IMR-90 (cell line): ENCODE data around the gene CCL19. TPM values are rescaled to one million over a fixed set of nuclear protein-coding genes. Genes with fewer than 3 reads are reported as not detected.

Experiments used
- ATAC-seq: fragments of 200-7000 bp; cut with Tn5 transposase; 2 replicates; pipeline ENCODE4 v1.9.1; 2020; ENCODE audit warnings: low read depth, mild to moderate bottlenecking, moderate library complexity
- BruUV-seq: library from RNA; stranded (reverse); fragments of 400-500 nt; replicated peaks from 2 replicates; lab custom pipeline; 2021; lab: Mats Ljungman, UMichigan
- CTCF ChIA-PET: fragments of 300-600 bp; formaldehyde crosslinking; extraction: SDS; loops from one replicate; lab custom pipeline; 2021; ENCODE audit warnings: antibody characterized with exemption; lab: Yijun Ruan, JAX
- POLR2A ChIA-PET: fragments of 300-600 bp; sonication (Branson Sonifier 250); formaldehyde crosslinking; loops from one replicate; lab custom pipeline; 2022; ENCODE audit warnings: antibody characterized with exemption; ENCODE audit not compliant: unreplicated experiment; lab: Charles Lee
- DNase-seq: peaks from one replicate; pipeline ENCODE4 v3.0.0; 2013
- H2AFZ ChIP-seq: replicated peaks from 2 replicates; pipeline ENCODE3; 2013; ENCODE audit warnings: low read length, mild to moderate bottlenecking; ENCODE audit not compliant: poor library complexity
- H2AK5ac ChIP-seq: 2 replicates; pipeline ENCODE4 v1.6.1; 2013; ENCODE audit warnings: low read depth, low read length, inconsistent platforms
- H2AK9ac ChIP-seq: replicated peaks from 2 replicates; pipeline ENCODE3; 2013; ENCODE audit warnings: mild to moderate bottlenecking, low read depth, low read length, moderate library complexity; ENCODE audit not compliant: poor library complexity
- H2BK120ac ChIP-seq: 2 replicates; pipeline ENCODE4 v1.6.1; 2013; ENCODE audit warnings: low read depth, low read length, inconsistent platforms
- H2BK15ac ChIP-seq: 3 replicates; pipeline ENCODE4 v1.6.1; 2013; ENCODE audit warnings: low read depth, low read length, inconsistent platforms
- H2BK20ac ChIP-seq: 2 replicates; pipeline ENCODE4 v1.6.1; 2013; ENCODE audit warnings: low read depth, mild to moderate bottlenecking, inconsistent platforms, low read length, moderate library complexity
- H2BK5ac ChIP-seq: 2 replicates; pipeline ENCODE4 v1.6.1; 2013; ENCODE audit warnings: mild to moderate bottlenecking, low read depth, low read length, inconsistent platforms; ENCODE audit not compliant: poor library complexity, severe bottlenecking
- H3K14ac ChIP-seq: replicated peaks from 2 replicates; pipeline ENCODE4 v1.6.1; 2013; ENCODE audit warnings: low read depth, low read length, inconsistent platforms
- H3K18ac ChIP-seq: 2 replicates; pipeline ENCODE4 v1.6.1; 2013; ENCODE audit warnings: low read depth, low read length, control low read depth
- H3K23ac ChIP-seq: 2 replicates; pipeline ENCODE4 v1.6.1; 2013; ENCODE audit warnings: low read depth, low read length, inconsistent platforms
- H3K27ac ChIP-seq: 2 replicates; pipeline ENCODE4 v1.5.1; 2013; ENCODE audit warnings: mild to moderate bottlenecking, control low read depth, low read length; ENCODE audit not compliant: insufficient read depth
- H3K27me3 ChIP-seq: 2 replicates; pipeline ENCODE4 v1.6.1; 2013; ENCODE audit warnings: low read length; ENCODE audit not compliant: control insufficient read depth, insufficient read depth
- H3K36me3 ChIP-seq: 2 replicates; pipeline ENCODE4 v1.6.1; 2013; ENCODE audit warnings: low read length, mixed read lengths; ENCODE audit not compliant: control insufficient read depth, insufficient read depth
- H3K4ac ChIP-seq: 2 replicates; pipeline ENCODE4 v1.6.1; 2013; ENCODE audit warnings: low read depth, low read length, inconsistent platforms
- H3K4me1 ChIP-seq: 2 replicates; pipeline ENCODE4 v1.6.1; 2013; ENCODE audit warnings: low read length, mixed read lengths; ENCODE audit not compliant: control insufficient read depth, insufficient read depth
- H3K4me2 ChIP-seq: 2 replicates; pipeline ENCODE4 v1.6.1; 2013; ENCODE audit warnings: low read depth, mild to moderate bottlenecking, control low read depth, low read length, moderate library complexity
- H3K4me3 ChIP-seq: 2 replicates; pipeline ENCODE4 v1.5.1; 2013; ENCODE audit warnings: low read depth, mild to moderate bottlenecking, control low read depth, low read length, moderate library complexity; ENCODE audit not compliant: insufficient read depth
- H3K56ac ChIP-seq: 2 replicates; pipeline ENCODE4 v1.6.1; 2013; ENCODE audit warnings: low read length, inconsistent platforms; ENCODE audit not compliant: insufficient read depth; ENCODE audit errors: extremely low read depth
- H3K79me1 ChIP-seq, 2 experiments: 2 replicates each; pipeline ENCODE4 v1.6.1; 2013; ENCODE audit warnings: low read length in 2 of 2, inconsistent platforms in 1 of 2, low read depth in 1 of 2
- H3K9ac ChIP-seq: 2 replicates; pipeline ENCODE4 v1.6.1; 2013; ENCODE audit warnings: low read depth, low read length, control low read depth
- H3K9me1 ChIP-seq: 2 replicates; pipeline ENCODE4 v1.6.1; 2013; ENCODE audit warnings: low read length, inconsistent platforms; ENCODE audit not compliant: insufficient read depth
- H3K9me3 ChIP-seq: 2 replicates; pipeline ENCODE4 v1.6.1; 2013; ENCODE audit warnings: low read length; ENCODE audit not compliant: control insufficient read depth, insufficient read depth
- H4K20me1 ChIP-seq: 2 replicates; pipeline ENCODE4 v1.6.1; 2013; ENCODE audit warnings: low read length, inconsistent platforms; ENCODE audit not compliant: insufficient read depth
- H4K5ac ChIP-seq: 2 replicates; pipeline ENCODE4 v1.6.1; 2013; ENCODE audit warnings: mild to moderate bottlenecking, low read depth, low read length, control low read depth
- H4K8ac ChIP-seq, 2 experiments: 2 replicates each; pipeline ENCODE4 v1.6.1; 2013; ENCODE audit warnings: low read depth in 2 of 2, low read length in 2 of 2, control low read depth in 1 of 2, inconsistent platforms in 1 of 2
- H4K91ac ChIP-seq: 2 replicates; pipeline ENCODE4 v1.6.1; 2013; ENCODE audit warnings: low read depth, low read length, inconsistent platforms; ENCODE audit not compliant: insufficient read depth
- BHLHE40 ChIP-seq: fragments of 150-350 bp; IDR thresholded peaks from 2 replicates; pipeline ENCODE4 v1.6.1; 2016; ENCODE audit warnings: mild to moderate bottlenecking, low read depth, low read length
- CHD1 ChIP-seq: IDR thresholded peaks from 2 replicates; pipeline ENCODE4 v1.6.1; 2012; ENCODE audit warnings: low read depth, low read length, improper control_type of control experiment
- FOS ChIP-seq: fragments of 150-350 bp; IDR thresholded peaks from 2 replicates; pipeline ENCODE4 v1.6.1; 2016; ENCODE audit warnings: low read depth, low read length
- MAZ ChIP-seq: IDR thresholded peaks from 2 replicates; pipeline ENCODE4 v1.6.1; 2012; ENCODE audit warnings: low read depth, mild to moderate bottlenecking, low read length, improper control_type of control experiment, moderate library complexity, borderline replicate concordance
- MXI1 ChIP-seq: IDR thresholded peaks from 2 replicates; pipeline ENCODE4 v1.6.1; 2012; ENCODE audit warnings: low read depth, mild to moderate bottlenecking, low read length, moderate library complexity, borderline replicate concordance
- NFE2L2 ChIP-seq: fragments of 150-350 bp; IDR thresholded peaks from 2 replicates; pipeline ENCODE4 v1.6.1; 2016; ENCODE audit warnings: low read depth, mild to moderate bottlenecking, low read length
- RAD21 ChIP-seq: IDR thresholded peaks from 2 replicates; pipeline ENCODE4 v1.6.1; 2012; ENCODE audit warnings: low read length, improper control_type of control experiment
- SMC3 ChIP-seq: fragments of 150-350 bp; IDR thresholded peaks from 2 replicates; pipeline ENCODE4 v1.6.1; 2016; ENCODE audit warnings: low read depth, mild to moderate bottlenecking, antibody characterized with exemption, low read length, moderate library complexity
- WGBS, 2 experiments: methylation state at CpG; one replicate each; pipeline versions ENCODE4 v1.1.5 to v1.1.7; 2013; ENCODE audit warnings: missing lambda C conversion rate in 2 of 2; ENCODE audit not compliant: insufficient read length in 1 of 2; ENCODE audit errors: extremely low coverage in 2 of 2; 5-methylcytosine and 5-hydroxymethylcytosine counted together
- dilution Hi-C: fragments of 300-500 bp; cut with HindIII; formaldehyde crosslinking; loops from one replicate; pipeline ENCODE4 v1.14.3; 2018; ENCODE audit warnings: low sequenced_read_pairs; ENCODE audit not compliant: unreplicated experiment
- in situ Hi-C: fragments of 300-500 bp; cut with MboI; formaldehyde crosslinking; loops from 3 replicates; pipeline ENCODE4 v1.14.3; 2019; ENCODE audit warnings: low sequenced_read_pairs, inconsistent platforms, mixed read lengths
- intact Hi-C: fragments of 100-400 bp; cut with micrococcal nuclease; formaldehyde crosslinking; loops from 2 replicates; pipeline ENCODE4 v1.10.0; 2022
- polyA plus RNA-seq, 3 experiments: library from polyadenylated mRNA; depleted of rRNA; stranded (reverse); fragments of >200 nt; gene quantifications; 2 replicates each; pipeline ENCODE4 v1.2.3, GENCODE V29; 2012; ENCODE audit warnings: low replicate concordance in 1 of 3
- total RNA-seq: library from RNA; depleted of rRNA; stranded (reverse); fragments of >200 nt; gene quantifications from 2 replicates; pipeline ENCODE4 v1.2.3, GENCODE V29; 2012
- TF ChIP-seq, protein P1 (sequence below): conservative IDR thresholded peaks from 2 replicates; pipeline ENCODE4 v1.5.1; 2012; ENCODE audit warnings: mild to moderate bottlenecking, low read depth, low read length, improper control_type of control experiment

Gene CCL19
- total and polyA plus RNA-seq, 2 of the 4 experiments (the other 2 are of a cell fraction): not detected

DNA sequence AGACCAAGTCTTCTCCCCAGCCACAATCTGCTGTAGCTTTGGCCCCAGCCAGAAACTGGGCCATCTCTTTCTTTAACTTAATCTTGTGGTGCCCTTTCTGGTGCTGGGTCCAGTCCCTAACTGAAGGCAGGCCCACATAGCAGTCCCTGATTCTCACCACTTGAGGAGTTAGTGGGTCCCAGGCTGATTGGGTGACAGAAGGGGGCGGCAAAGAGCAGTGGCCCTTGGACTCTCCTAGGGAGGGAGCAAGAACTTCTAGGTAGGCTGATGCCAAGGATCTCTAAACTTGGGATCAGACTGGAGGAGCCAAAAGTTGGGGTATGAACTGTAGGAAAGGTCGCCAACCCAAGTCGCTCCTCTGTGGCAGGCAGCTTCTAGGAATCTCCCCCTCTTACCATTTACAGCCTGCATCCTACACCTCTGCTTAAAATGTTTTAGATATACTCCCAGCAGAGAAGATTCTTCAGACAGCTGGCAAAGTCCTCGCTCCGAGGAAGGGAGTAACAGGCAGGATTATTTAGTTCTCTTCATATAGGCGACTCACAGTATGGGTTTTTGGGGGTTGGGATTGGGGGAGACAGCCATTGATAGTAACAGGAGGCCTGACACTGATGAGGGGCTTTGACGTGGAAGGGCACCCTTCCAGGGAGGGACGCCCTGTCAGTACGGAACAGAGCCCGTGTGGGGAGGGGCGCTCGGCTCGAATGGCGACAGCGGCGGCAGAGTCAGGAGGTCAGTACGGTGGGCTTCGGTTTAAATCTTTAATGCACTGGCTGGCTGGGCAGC lies 26.6 kb downstream of the CCL19 start:
- peak overlapping the region; percentile 73 for H3K4me2 ChIP-seq
- peak overlapping the region; percentile 74 for H3K4ac ChIP-seq
- no peak overlapping the region for H2BK15ac ChIP-seq
- peak overlapping the region; percentile 66 for H3K27ac ChIP-seq
- H4K91ac ChIP-seq: no peak overlapping the region
- intact Hi-C loops (no loop called here), in situ Hi-C loops (no loop called here), dilution Hi-C loops (no loop called here)
- no peaks in the 10 kb centered on the region for H3K9me3 ChIP-seq
- peak overlapping the region; percentile 89 for H2AK9ac ChIP-seq
- H3K18ac ChIP-seq: no peak overlapping the region
- peaks cover 13% of the 10 kb centered on the region for H3K9me1 ChIP-seq
- peak overlapping the region; percentile 18 for H2BK5ac ChIP-seq
- no peaks in the 10 kb centered on the region for H3K4me1 ChIP-seq
- POLR2A ChIA-PET: no interaction called here
- H3K79me1 ChIP-seq: peaks cover 26 to 34% of the 10 kb centered on the region in 2 experiments
- no TSS peak for BruUV-seq
- H4K20me1 ChIP-seq: peaks cover 9% of the 10 kb centered on the region
- H4K8ac ChIP-seq: peak overlapping the region in 1 of 2 experiments; percentile 80; a peak in 1 of 4 replicates
- DNase-seq: peak; percentile 69
- peak overlapping the region; percentile 56 for H3K4me3 ChIP-seq
- H3K56ac ChIP-seq: no peak overlapping the region
- H2AK5ac ChIP-seq: peak overlapping the region; percentile 82; the same call in 1 of the 2 replicates
- peak overlapping the region; percentile 67 for H3K9ac ChIP-seq
- H3K27me3 ChIP-seq: no peaks in the 10 kb centered on the region
- peak overlapping the region; percentile 44 for H3K14ac ChIP-seq
- H2AFZ ChIP-seq: peak overlapping the region; percentile 96
- WGBS, 2 experiments: no CpG with 5 or more reads among the region's 18 CpGs
- peak overlapping the region; percentile 71 for H3K23ac ChIP-seq
- H2BK120ac ChIP-seq: no peak overlapping the region
- H3K36me3 ChIP-seq: peaks cover 7% of the 10 kb centered on the region
- H2BK20ac ChIP-seq: no peak overlapping the region
- CTCF ChIA-PET: interaction anchor here (0.5 to 2.4 kb wide), 4 partner anchors 12 to 47 kb away, joined by 3 to 7 read pairs (median 5); partner anchors contain the start of gene IL11RA
- TF ChIP-seq BHLHE40 (no peak), MXI1 (no peak), FOS (no peak), RAD21 (peak; percentile 54), SMC3 (peak; percentile 61), NFE2L2 (no peak), CHD1 (no peak), MAZ (peak; percentile 44; the same call in 1 of the 2 replicates)
- TF ChIP-seq, protein P1, sequence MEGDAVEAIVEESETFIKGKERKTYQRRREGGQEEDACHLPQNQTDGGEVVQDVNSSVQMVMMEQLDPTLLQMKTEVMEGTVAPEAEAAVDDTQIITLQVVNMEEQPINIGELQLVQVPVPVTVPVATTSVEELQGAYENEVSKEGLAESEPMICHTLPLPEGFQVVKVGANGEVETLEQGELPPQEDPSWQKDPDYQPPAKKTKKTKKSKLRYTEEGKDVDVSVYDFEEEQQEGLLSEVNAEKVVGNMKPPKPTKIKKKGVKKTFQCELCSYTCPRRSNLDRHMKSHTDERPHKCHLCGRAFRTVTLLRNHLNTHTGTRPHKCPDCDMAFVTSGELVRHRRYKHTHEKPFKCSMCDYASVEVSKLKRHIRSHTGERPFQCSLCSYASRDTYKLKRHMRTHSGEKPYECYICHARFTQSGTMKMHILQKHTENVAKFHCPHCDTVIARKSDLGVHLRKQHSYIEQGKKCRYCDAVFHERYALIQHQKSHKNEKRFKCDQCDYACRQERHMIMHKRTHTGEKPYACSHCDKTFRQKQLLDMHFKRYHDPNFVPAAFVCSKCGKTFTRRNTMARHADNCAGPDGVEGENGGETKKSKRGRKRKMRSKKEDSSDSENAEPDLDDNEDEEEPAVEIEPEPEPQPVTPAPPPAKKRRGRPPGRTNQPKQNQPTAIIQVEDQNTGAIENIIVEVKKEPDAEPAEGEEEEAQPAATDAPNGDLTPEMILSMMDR: peak; percentile 99
- H4K5ac ChIP-seq: no peak overlapping the region
- peak; percentile 39 for ATAC-seq
